Endothelial cell of umbilical vein (primary cell): Measurements from ENCODE around the gene ADGRL3. TPM values are rescaled to one million over a fixed set of nuclear protein-coding genes. Genes with fewer than 3 reads are reported as not detected.

Experiments used
- BruUV-seq: library from RNA; stranded (reverse); fragments of 400-500 nt; replicated peaks from 2 replicates; lab custom pipeline; 2021; lab: Mats Ljungman, UMichigan
- CTCF ChIA-PET: fragments of 300-600, 350-600 bp; sonication (Branson Sonifier 250); formaldehyde crosslinking; loops from one replicate; lab custom pipeline; 2021; ENCODE audit warnings: antibody characterized with exemption, inconsistent platforms; lab: Charles Lee
- POLR2A ChIA-PET: fragments of 300-600, 350-600 bp; sonication (Branson Sonifier 250); formaldehyde crosslinking; loops from one replicate; lab custom pipeline; 2021; ENCODE audit warnings: antibody characterized with exemption, inconsistent platforms; lab: Charles Lee
- DNase-seq: peaks from one replicate; pipeline ENCODE4 v3.0.0-alpha.2; 2011; ENCODE audit warnings: low read depth, low spot score
- FAIRE-seq: peaks from 2 replicates; lab custom pipeline; 2011; peaks lifted over from hg19 to GRCh38; lab: Jason Lieb, UNC
- H2AFZ ChIP-seq: 2 replicates; pipeline ENCODE4 v1.6.0; 2012; ENCODE audit warnings: low read depth, low read length, control low read depth, inconsistent platforms
- H3K27ac ChIP-seq: 2 replicates; pipeline ENCODE4 v1.5.1; 2011; ENCODE audit warnings: low read depth, mild to moderate bottlenecking, control low read depth, low read length, moderate library complexity; ENCODE audit not compliant: insufficient read depth
- H3K27me3 ChIP-seq, 2 experiments: 2 replicates each; pipeline versions ENCODE4 v1.6.0 to v1.6.1; 2011; ENCODE audit warnings: low read length in 2 of 2, mixed read lengths in 1 of 2; ENCODE audit not compliant: control insufficient read depth in 2 of 2, insufficient read depth in 2 of 2
- H3K36me3 ChIP-seq, 2 experiments: 2 replicates in 1 of 2; 3 replicates in 1 of 2; pipeline ENCODE4 v1.5.1; 2011; ENCODE audit warnings: low read length in 2 of 2, mild to moderate bottlenecking in 1 of 2, moderate library complexity in 1 of 2; ENCODE audit not compliant: control insufficient read depth in 2 of 2, insufficient read depth in 2 of 2; ENCODE audit errors: extremely low read depth in 1 of 2
- H3K4me1 ChIP-seq: 3 replicates; pipeline ENCODE4 v1.5.1; 2011; ENCODE audit warnings: mild to moderate bottlenecking, low read length; ENCODE audit not compliant: control insufficient read depth, insufficient read depth; ENCODE audit errors: extremely low read depth
- H3K4me2 ChIP-seq: 2 replicates; pipeline ENCODE4 v1.6.1; 2011; ENCODE audit warnings: low read length, control low read depth, mixed read lengths; ENCODE audit not compliant: insufficient read depth
- H3K4me3 ChIP-seq, 3 experiments: fragments of 200-600 bp in 1 of 3; sonication (generic), shearing (Covaris generic) in 1 of 3; replicated peaks in 1 of 3; 2 replicates each; pipeline ENCODE4 v1.5.1; 2011 to 2016; ENCODE audit warnings: control low read depth in 3 of 3, low read length in 3 of 3, mild to moderate bottlenecking in 2 of 3, inconsistent platforms in 1 of 3, low read depth in 1 of 3, moderate library complexity in 1 of 3; ENCODE audit not compliant: insufficient read depth in 1 of 3
- H3K79me2 ChIP-seq: 2 replicates; pipeline ENCODE4 v1.6.0; 2012; ENCODE audit warnings: low read length, inconsistent platforms; ENCODE audit not compliant: control insufficient read depth, insufficient read depth
- H3K9ac ChIP-seq: replicated peaks from 2 replicates; pipeline ENCODE3; 2011; ENCODE audit warnings: low read length, control low read depth; ENCODE audit not compliant: insufficient read depth; ENCODE audit errors: extremely low read depth
- H3K9me1 ChIP-seq: replicated peaks from 3 replicates; pipeline ENCODE4 v1.6.0; 2011; ENCODE audit warnings: mild to moderate bottlenecking, low read length; ENCODE audit not compliant: control insufficient read depth, insufficient read depth; ENCODE audit errors: extremely low read depth
- H3K9me3 ChIP-seq: replicated peaks from 2 replicates; pipeline ENCODE4 v1.5.1; 2012; ENCODE audit warnings: low read length, inconsistent platforms; ENCODE audit not compliant: control insufficient read depth, insufficient read depth
- H4K20me1 ChIP-seq: replicated peaks from 2 replicates; pipeline ENCODE3; 2011; ENCODE audit warnings: mild to moderate bottlenecking, low read length; ENCODE audit not compliant: control insufficient read depth, insufficient read depth; ENCODE audit errors: extremely low read depth
- EZH2 ChIP-seq: IDR thresholded peaks from 2 replicates; pipeline ENCODE4 v1.6.1; 2012; ENCODE audit warnings: borderline replicate concordance, low read depth, mild to moderate bottlenecking, moderate library complexity, low read length, inconsistent platforms; ENCODE audit not compliant: severe bottlenecking
- FOS ChIP-seq: IDR thresholded peaks from 2 replicates; pipeline ENCODE4 v1.6.1; 2011; ENCODE audit warnings: mild to moderate bottlenecking, low read length, moderate library complexity, borderline replicate concordance; ENCODE audit not compliant: insufficient read depth
- GATA2 ChIP-seq: IDR thresholded peaks from 2 replicates; pipeline ENCODE4 v1.7.0; 2011; ENCODE audit warnings: low read depth, mild to moderate bottlenecking, moderate library complexity, mixed read lengths, low read length; ENCODE audit not compliant: insufficient read length, insufficient read depth
- JUN ChIP-seq: IDR thresholded peaks from 2 replicates; pipeline ENCODE4 v1.6.1; 2011; ENCODE audit warnings: borderline replicate concordance, low read depth; ENCODE audit not compliant: insufficient read length, insufficient read depth
- MYC ChIP-seq: IDR thresholded peaks from one replicate; pipeline ENCODE4 v1.6.1; 2011; ENCODE audit warnings: mild to moderate bottlenecking, low read depth, low read length
- POLR2A ChIP-seq: IDR thresholded peaks from 2 replicates; pipeline ENCODE4 v1.6.1; 2012; ENCODE audit warnings: low read depth, mild to moderate bottlenecking, control low read depth, low read length
- POLR2AphosphoS5 ChIP-seq: IDR thresholded peaks from 2 replicates; pipeline ENCODE4 v1.6.1; 2012; ENCODE audit warnings: low read depth, mild to moderate bottlenecking, control low read depth, low read length, moderate library complexity; ENCODE audit not compliant: insufficient read depth
- dilution Hi-C: fragments of 300-500 bp; cut with MboI; formaldehyde crosslinking; loops from one replicate; pipeline ENCODE4 v1.15.0; 2019; ENCODE audit warnings: low sequenced_read_pairs; ENCODE audit not compliant: extremely low pct_ligation_motif_present
- intact Hi-C: fragments of 100-400 bp; cut with micrococcal nuclease; formaldehyde crosslinking; loops from one replicate; pipeline ENCODE4 v1.10.0; 2022
- polyA plus RNA-seq, 4 experiments: library from polyadenylated mRNA; depleted of rRNA in 3 of 4; stranded (reverse) in 3 of 4; unstranded in 1 of 4; fragments of >200 nt; gene quantifications; 2 replicates each; pipeline versions ENCODE4 v1.2.1 to v1.2.3, GENCODE V29; 2011 to 2012; ENCODE audit warnings: missing spikeins in 1 of 4
- total RNA-seq: library from RNA; stranded (reverse); gene quantifications from 2 replicates; pipeline ENCODE4 v1.2.3, GENCODE V29; 2021
- TF ChIP-seq, protein P1 (sequence below): IDR thresholded peaks from 2 replicates; pipeline ENCODE4 v1.6.1; 2011; ENCODE audit not compliant: insufficient read depth, insufficient read length
- TF ChIP-seq, protein P2 (sequence below), 2 donors: IDR thresholded peaks; 1 replicate in 1 of 2; 2 replicates in 1 of 2; pipeline ENCODE4 v1.5.1; 2011; ENCODE audit warnings: low read length in 2 of 2, mild to moderate bottlenecking in 2 of 2, moderate library complexity in 2 of 2, control low read depth in 1 of 2, inconsistent platforms in 1 of 2, low read depth in 1 of 2; ENCODE audit not compliant: insufficient read depth in 1 of 2; ENCODE audit errors: extremely low read depth in 1 of 2

ADGRL3 gene
- total and polyA plus RNA-seq, 2 donors (not counting 3 experiments of a cell fraction or from before 2014, with no cell fraction given), result not detected

DNA sequence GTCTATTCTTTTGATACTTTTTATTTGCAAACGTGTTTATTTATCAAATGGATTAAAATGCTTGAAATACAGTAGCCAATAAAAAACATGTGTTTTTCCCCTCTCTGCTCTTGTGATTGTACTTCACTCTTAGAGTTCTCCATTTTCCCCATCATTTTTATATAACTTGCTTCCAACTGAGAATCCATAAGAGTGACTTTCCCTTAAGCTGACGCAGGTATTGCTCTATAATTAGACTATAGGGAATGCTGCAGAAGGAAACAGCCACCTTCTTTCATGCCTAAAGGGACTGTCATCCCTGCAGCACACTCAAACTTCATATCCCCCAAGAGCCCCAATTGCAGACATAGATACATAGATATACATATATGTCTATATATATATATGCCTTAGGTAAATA lies 456.9 kb downstream of the ADGRL3 start:
- H3K4me1 ChIP-seq, result no peaks in the 10 kb centered on the region
- H4K20me1 ChIP-seq, result no peaks in the 10 kb centered on the region
- H2AFZ ChIP-seq, result no peak overlapping the region
- H3K27ac ChIP-seq, result no peak overlapping the region
- ChIA-PET CTCF (no interaction called here), POLR2A (no interaction called here)
- no peaks in the 10 kb centered on the region for H3K36me3 ChIP-seq
- H3K79me2 ChIP-seq, result no peaks in the 10 kb centered on the region
- DNase-seq (no peak), FAIRE-seq (no peak)
- no peaks in the 10 kb centered on the region for H3K27me3 ChIP-seq
- H3K4me2 ChIP-seq, result no peak overlapping the region
- H3K4me3 ChIP-seq, result no peak overlapping the region
- H3K9me1 ChIP-seq, result no peaks in the 10 kb centered on the region
- TF ChIP-seq FOS (no peak), POLR2AphosphoS5 (no peak), POLR2A (no peak), MYC (no peak), EZH2 (no peak), JUN (no peak), GATA2 (no peak)
- TF ChIP-seq, protein P1, sequence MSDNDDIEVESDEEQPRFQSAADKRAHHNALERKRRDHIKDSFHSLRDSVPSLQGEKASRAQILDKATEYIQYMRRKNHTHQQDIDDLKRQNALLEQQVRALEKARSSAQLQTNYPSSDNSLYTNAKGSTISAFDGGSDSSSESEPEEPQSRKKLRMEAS, result no peak
- TF ChIP-seq, protein P2, sequence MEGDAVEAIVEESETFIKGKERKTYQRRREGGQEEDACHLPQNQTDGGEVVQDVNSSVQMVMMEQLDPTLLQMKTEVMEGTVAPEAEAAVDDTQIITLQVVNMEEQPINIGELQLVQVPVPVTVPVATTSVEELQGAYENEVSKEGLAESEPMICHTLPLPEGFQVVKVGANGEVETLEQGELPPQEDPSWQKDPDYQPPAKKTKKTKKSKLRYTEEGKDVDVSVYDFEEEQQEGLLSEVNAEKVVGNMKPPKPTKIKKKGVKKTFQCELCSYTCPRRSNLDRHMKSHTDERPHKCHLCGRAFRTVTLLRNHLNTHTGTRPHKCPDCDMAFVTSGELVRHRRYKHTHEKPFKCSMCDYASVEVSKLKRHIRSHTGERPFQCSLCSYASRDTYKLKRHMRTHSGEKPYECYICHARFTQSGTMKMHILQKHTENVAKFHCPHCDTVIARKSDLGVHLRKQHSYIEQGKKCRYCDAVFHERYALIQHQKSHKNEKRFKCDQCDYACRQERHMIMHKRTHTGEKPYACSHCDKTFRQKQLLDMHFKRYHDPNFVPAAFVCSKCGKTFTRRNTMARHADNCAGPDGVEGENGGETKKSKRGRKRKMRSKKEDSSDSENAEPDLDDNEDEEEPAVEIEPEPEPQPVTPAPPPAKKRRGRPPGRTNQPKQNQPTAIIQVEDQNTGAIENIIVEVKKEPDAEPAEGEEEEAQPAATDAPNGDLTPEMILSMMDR (IDR thresholded peaks at IDR 0.05; ENCODE audit: extremely low read depth in 1 of 2, insufficient read depth in 1 of 2, low read depth in 1 of 2, low read length in 2 of 2), result no peak
- intact Hi-C loops (no loop called here), dilution Hi-C loops (no loop called here)
- BruUV-seq, result no TSS peak
- H3K9me3 ChIP-seq, result no peaks in the 10 kb centered on the region
- H3K9ac ChIP-seq, result no peak overlapping the region
